Choroid plexus epithelial cell (primary cell): ENCODE results near the gene PODXL.
A peak's percentile ranks its signal among the peaks of the same experiment; 100 is the strongest.

Experiments
- DNase-seq: peaks from one replicate; pipeline ENCODE4 v3.0.0-alpha.2; 2010; ENCODE audit warnings: low read depth
- H3K4me3 ChIP-seq: 2 replicates; pipeline ENCODE4 v1.5.1; 2011; ENCODE audit warnings: low read depth, mild to moderate bottlenecking, control low read depth, low read length, moderate library complexity
- TF ChIP-seq, protein P1 (sequence below): conservative IDR thresholded peaks from 2 replicates; pipeline ENCODE4 v1.5.1; 2011; ENCODE audit warnings: low read depth, mild to moderate bottlenecking, control low read depth, inconsistent platforms, low read length, moderate library complexity

Gene PODXL

DNA sequence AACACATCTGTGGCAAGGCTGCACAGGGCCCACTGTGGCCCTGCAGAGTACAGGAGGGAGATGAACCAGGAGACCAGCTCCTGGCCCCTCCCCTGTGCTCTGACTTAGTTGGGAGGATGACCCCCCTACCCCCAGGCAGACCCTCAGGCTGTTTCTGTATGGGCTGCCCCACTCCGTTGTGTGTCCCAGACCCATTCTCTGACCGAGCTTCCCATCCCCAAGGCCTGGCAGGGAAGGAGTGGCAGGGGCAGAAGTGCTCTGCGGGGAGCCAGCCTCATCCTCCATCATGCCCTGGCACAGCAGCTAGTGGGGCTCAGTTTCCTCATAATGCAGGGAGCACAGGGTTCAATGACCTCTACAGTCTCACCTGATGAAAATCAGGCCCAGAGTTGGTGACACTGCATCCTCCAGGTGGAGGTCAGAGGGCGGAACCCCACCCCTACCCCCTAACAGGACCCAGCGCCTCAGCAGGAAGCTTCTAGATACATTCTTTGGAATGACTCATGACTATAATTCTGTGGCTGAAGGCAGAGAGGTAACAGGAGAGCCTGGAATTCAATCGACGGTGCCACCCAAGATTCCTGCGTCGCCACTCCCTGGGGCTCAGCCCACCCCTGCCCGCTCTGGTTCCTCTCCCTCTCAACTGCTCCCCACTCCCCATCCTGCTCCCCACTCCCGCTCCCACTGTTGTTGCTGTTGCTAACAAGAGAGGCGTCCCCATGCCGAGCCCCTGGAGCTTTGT is 18.2 kb downstream of the PODXL start:
- no peak overlapping the region for H3K4me3 ChIP-seq
- TF ChIP-seq, protein P1, sequence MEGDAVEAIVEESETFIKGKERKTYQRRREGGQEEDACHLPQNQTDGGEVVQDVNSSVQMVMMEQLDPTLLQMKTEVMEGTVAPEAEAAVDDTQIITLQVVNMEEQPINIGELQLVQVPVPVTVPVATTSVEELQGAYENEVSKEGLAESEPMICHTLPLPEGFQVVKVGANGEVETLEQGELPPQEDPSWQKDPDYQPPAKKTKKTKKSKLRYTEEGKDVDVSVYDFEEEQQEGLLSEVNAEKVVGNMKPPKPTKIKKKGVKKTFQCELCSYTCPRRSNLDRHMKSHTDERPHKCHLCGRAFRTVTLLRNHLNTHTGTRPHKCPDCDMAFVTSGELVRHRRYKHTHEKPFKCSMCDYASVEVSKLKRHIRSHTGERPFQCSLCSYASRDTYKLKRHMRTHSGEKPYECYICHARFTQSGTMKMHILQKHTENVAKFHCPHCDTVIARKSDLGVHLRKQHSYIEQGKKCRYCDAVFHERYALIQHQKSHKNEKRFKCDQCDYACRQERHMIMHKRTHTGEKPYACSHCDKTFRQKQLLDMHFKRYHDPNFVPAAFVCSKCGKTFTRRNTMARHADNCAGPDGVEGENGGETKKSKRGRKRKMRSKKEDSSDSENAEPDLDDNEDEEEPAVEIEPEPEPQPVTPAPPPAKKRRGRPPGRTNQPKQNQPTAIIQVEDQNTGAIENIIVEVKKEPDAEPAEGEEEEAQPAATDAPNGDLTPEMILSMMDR, result no peak
- DNase-seq, result peak; percentile 54

DNA sequence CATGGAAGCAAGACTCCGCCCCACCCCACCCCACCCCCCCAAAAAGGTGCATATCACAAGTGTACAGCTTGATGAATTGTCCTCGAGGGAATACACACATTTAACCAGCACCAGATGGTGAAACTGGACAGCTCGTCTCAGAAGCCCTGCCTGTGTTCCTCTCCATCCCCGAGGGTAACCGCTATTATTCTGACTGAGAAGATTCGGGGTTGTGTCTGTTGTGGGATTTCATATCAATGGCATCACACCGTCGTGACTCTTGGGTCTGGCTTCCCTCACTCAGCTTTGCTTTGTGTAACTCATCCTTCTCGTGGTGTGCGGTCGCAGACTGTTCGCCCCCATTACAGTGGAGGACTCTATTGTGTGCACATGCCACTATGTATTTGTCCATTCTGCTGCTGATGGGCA is 18.9 kb downstream of the PODXL start:
- no peak overlapping the region for H3K4me3 ChIP-seq
- no peak for DNase-seq
- TF ChIP-seq, protein P1, result no peak

DNA sequence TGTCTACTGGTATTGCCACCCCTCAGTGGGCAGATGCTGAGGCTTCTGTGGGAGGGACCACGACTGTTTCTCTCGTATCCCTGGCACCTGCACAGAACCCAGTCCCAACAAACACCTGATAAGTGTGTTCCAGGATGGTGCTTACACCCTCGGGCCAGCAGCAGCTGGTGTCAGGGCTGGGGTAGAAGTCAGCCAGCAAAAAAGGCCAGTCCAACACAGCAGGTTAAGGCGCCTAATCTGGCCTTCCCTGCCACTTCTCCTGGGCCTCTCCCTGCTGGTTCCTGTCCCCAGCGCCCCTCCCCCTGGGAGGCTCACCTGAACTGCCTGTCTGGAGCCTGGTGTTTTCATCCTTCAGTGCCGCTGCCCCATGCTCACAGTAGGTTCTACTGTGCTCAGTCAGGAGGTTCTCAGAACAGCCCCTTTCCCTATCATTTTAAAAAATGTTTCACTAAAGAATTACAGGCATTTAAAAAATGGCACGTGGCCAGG is 20.0 kb downstream of the PODXL start:
- H3K4me3 ChIP-seq, result no peak overlapping the region
- no peak for DNase-seq
- TF ChIP-seq, protein P1, result no peak

DNA sequence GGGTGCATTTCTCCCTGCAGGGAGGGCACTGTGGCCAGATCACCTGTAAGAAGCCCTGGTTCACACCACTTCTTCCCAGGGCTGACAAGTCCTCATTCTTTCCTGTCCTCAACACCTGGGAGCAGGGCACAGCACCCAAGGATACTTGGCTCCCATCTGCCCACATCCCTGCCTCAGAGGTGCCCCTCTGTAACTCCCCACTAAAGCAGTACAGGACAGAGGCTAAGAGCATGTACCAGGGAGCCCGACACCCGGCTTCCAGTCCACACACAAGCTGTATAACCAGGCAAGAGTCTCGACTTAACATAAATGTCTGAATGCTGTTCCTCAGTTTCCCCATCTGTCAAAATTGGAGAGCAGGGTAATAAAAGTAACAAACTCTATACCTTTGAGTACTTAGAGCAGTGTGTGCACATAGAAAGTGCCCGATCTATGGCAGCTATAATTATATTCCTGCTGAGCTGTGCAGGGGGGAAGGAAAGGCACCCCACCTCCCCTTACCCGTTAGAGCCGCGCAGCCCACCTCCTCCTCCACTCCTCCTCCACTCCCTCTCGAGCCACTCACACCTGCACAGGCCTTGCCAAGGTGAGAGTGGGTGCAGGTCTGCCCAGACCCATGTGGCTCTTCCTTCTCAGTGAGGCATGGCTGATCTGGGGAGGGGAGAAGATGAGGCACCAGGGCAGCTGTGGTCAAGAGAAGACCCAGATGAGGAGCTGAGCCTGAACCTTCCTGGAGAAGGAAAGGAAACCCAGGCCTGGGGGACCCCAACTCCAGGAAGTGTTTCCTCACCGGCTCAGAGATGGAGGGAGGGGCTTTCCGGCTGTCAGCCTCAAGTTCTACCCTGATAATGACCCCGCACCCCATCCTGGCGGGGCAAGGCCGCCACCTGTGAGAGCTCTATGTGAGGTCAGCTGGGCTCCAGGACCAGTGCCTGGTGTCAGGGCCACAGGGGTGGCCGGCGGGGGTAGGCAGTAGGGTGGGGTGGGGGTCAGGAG is 22.6 kb downstream of the PODXL start:
- H3K4me3 ChIP-seq, result no peak overlapping the region
- TF ChIP-seq, protein P1, result no peak
- DNase-seq, result no peak

DNA sequence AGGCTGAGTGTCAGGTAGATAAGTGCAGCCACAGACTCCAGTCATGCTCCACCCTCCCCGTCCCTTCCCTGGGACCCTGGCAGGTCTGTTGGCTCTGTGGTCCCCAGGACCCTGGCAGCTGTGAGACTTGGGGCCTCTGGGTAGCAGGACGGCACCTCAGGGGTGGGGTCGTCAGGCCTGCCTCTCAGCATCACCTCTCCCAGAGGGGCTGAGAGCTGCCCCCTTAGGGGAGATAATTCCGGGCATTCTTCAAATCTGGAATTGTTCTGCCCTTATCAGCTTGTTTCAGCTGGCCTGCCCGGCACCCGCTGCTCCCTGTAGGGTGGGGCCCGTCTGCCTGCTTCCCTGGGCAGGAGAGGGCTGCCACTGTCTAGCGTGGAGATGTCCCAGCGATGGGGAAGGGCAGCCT is 23.3 kb downstream of the PODXL start:
- no peak overlapping the region for H3K4me3 ChIP-seq
- DNase-seq, result no peak
- TF ChIP-seq, protein P1, result no peak

DNA sequence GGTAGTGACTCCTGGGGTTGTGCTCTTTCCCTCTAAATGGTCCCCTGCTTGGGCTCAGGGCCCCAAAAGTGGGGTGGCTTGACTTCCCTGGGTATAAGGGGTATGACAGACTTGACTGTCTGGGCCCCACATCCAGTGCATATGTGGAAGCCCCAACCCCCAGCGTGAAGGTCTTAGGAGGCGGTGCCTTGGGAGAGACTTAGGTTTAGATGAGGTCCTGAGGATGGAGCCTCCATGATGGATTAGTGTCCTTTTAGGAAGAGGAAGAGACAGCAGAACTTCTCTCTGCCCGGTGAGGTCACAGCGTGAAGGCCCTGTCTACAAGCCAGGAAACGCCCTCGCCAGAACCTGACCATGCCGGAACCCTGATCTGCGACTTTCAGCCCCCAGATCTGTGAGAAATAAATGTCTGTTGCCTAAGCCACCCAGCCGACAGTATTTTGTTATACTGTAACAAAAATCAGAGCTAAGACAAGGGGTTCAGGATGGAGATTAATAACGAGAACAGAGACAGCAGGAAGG is 23.8 kb downstream of the PODXL start:
- TF ChIP-seq, protein P1, result no peak
- no peak overlapping the region for H3K4me3 ChIP-seq
- DNase-seq, result no peak
